DOHH2 (cell line): Measurements from ENCODE around the gene GNB1L.

Experiments
- H3F3A ChIP-seq: fragments of 200-600 bp; sonication (generic), shearing (Covaris generic); 2 replicates; pipeline ENCODE4 v1.6.0; 2016; ENCODE audit warnings: antibody characterized with exemption, mild to moderate bottlenecking; ENCODE audit not compliant: control insufficient read depth, insufficient read depth
- H3K27ac ChIP-seq: fragments of 200-600 bp; sonication (generic); 2 replicates; pipeline ENCODE4 v1.5.1; 2014; ENCODE audit warnings: low read depth, mild to moderate bottlenecking, low read length, moderate library complexity
- H3K27me3 ChIP-seq: fragments of 200-600 bp; sonication (generic); 2 replicates; pipeline ENCODE4 v1.6.1; 2014; ENCODE audit warnings: mild to moderate bottlenecking, low read length, mixed read lengths; ENCODE audit not compliant: control insufficient read depth
- H3K36me3 ChIP-seq: fragments of 200-600 bp; sonication (generic); 2 replicates; pipeline ENCODE4 v1.6.1; 2014; ENCODE audit warnings: mild to moderate bottlenecking, low read length, moderate library complexity, mixed read lengths; ENCODE audit not compliant: control insufficient read depth
- H3K4me1 ChIP-seq: fragments of 200-600 bp; sonication (generic); 2 replicates; pipeline ENCODE4 v1.6.1; 2014; ENCODE audit warnings: mild to moderate bottlenecking, low read length, mixed read lengths; ENCODE audit not compliant: control insufficient read depth
- H3K4me2 ChIP-seq: fragments of 200-600 bp; sonication (generic); 2 replicates; pipeline ENCODE4 v1.6.0; 2014; ENCODE audit warnings: mild to moderate bottlenecking, low read length, moderate library complexity
- H3K4me3 ChIP-seq: fragments of 200-600 bp; sonication (generic); 2 replicates; pipeline ENCODE4 v1.5.1; 2014; ENCODE audit warnings: mild to moderate bottlenecking, low read length, mixed read lengths
- H3K79me2 ChIP-seq: fragments of 200-600 bp; sonication (generic); 2 replicates; pipeline ENCODE4 v1.6.1; 2014; ENCODE audit warnings: mild to moderate bottlenecking, low read length, mixed read lengths; ENCODE audit not compliant: control insufficient read depth
- H3K9me2 ChIP-seq: fragments of 200-600 bp; sonication (generic); replicated peaks from 2 replicates; pipeline ENCODE4 v1.6.1; 2014; ENCODE audit warnings: mild to moderate bottlenecking, low read length, mixed read lengths; ENCODE audit not compliant: control insufficient read depth
- H3K9me3 ChIP-seq: fragments of 200-600 bp; sonication (generic); 2 replicates; pipeline ENCODE4 v1.6.1; 2014; ENCODE audit warnings: antibody characterized with exemption, low read length, mixed read lengths; ENCODE audit not compliant: control insufficient read depth, insufficient read depth
- H4K20me1 ChIP-seq: fragments of 200-600 bp; sonication (generic); 2 replicates; pipeline ENCODE4 v1.6.0; 2014; ENCODE audit warnings: low read depth, mild to moderate bottlenecking, antibody characterized with exemption, low read length, moderate library complexity; ENCODE audit not compliant: control insufficient read depth, insufficient read depth
- CTCF ChIP-seq: fragments of 200-600 bp; sonication (generic); IDR thresholded peaks from one replicate; pipeline ENCODE4 v1.5.1; 2014; ENCODE audit warnings: antibody characterized with exemption, mild to moderate bottlenecking, low read depth, low read length; ENCODE audit not compliant: poor library complexity, severe bottlenecking
- EZH2phosphoT487 ChIP-seq: fragments of 200-600 bp; sonication (generic); IDR thresholded peaks from 2 replicates; pipeline ENCODE4 v1.6.1; 2017; ENCODE audit warnings: borderline replicate concordance, mild to moderate bottlenecking, antibody characterized with exemption, low read length, moderate library complexity, mixed read lengths

The GNB1L gene

GRCh38 chr22:19755722-19756287 lies 98.9 kb downstream of the GNB1L start:
- H3K4me2 ChIP-seq: peak overlapping the region; percentile 67
- H3K4me3 ChIP-seq: no peak overlapping the region; the same call in 1 of the 2 replicates
- H3K4me1 ChIP-seq: peaks cover 21% of the 10 kb centered on the region
- no peaks in the 10 kb centered on the region for H3K79me2 ChIP-seq
- H3K36me3 ChIP-seq: no peaks in the 10 kb centered on the region
- H3K9me3 ChIP-seq: no peaks in the 10 kb centered on the region
- no peaks in the 10 kb centered on the region for H4K20me1 ChIP-seq
- no peaks in the 10 kb centered on the region for H3K9me2 ChIP-seq
- H3F3A ChIP-seq: peaks cover 4% of the 10 kb centered on the region; the same call in 1 of the 2 replicates
- H3K27ac ChIP-seq: no peak overlapping the region
- peaks cover 74% of the 10 kb centered on the region for H3K27me3 ChIP-seq
- no peak for TF ChIP-seq CTCF
- TF ChIP-seq EZH2phosphoT487: no peak

- Histone ChIP-seq H3K36me3 (no peaks in the 10 kb centered on the region), H3K9me3 (no peaks in the 10 kb centered on the region), H3K79me2 (no peaks in the 10 kb centered on the region), H3K4me2 (no peak overlapping the region), H3K27me3 (peaks cover 74% of the 10 kb centered on the region), H3K27ac (no peak overlapping the region), H3K9me2 (no peaks in the 10 kb centered on the region), H3K4me3 (no peak overlapping the region), H4K20me1 (no peaks in the 10 kb centered on the region), H3K4me1 (peaks cover 21% of the 10 kb centered on the region), H3F3A (peaks cover 4% of the 10 kb centered on the region; the same call in 1 of the 2 replicates)
- TF ChIP-seq CTCF: no peak
- no peak for TF ChIP-seq EZH2phosphoT487
These were observed 99.4 kb downstream of the GNB1L start for GRCh38 chr22:19755145-19755710.

GRCh38 chr22:19754701-19755144 lies 100.0 kb downstream of the GNB1L start:
- no peak for TF ChIP-seq CTCF
- no peak for TF ChIP-seq EZH2phosphoT487
- peaks cover 69% of the 10 kb centered on the region for H3K27me3 ChIP-seq

More at GRCh38 chr22:19754701-19755144, 100.0 kb downstream of the GNB1L start:
- no peak overlapping the region for H3K4me3 ChIP-seq
- H3K27ac ChIP-seq: no peak overlapping the region
- no peaks in the 10 kb centered on the region for H3K9me3 ChIP-seq
- no peaks in the 10 kb centered on the region for H3F3A ChIP-seq
- H3K79me2 ChIP-seq: no peaks in the 10 kb centered on the region
- H3K36me3 ChIP-seq: no peaks in the 10 kb centered on the region
- H3K9me2 ChIP-seq: no peaks in the 10 kb centered on the region
- H3K4me2 ChIP-seq: no peak overlapping the region
- H4K20me1 ChIP-seq: no peaks in the 10 kb centered on the region
- H3K4me1 ChIP-seq: peaks cover 21% of the 10 kb centered on the region
